HUDEP-2 (cell line): ENCODE data around the gene C5.
A peak's percentile ranks its signal among the peaks of the same experiment; 100 is the strongest.

Experiments
- DNase-seq, 76 experiments: peaks; one replicate each; lab custom pipeline; 2025; ENCODE audit not compliant: unreplicated experiment in 76 of 76; lab: John Stamatoyannopoulos, UW

Gene C5

GRCh38 chr9:120928015-120928482, 122.0 kb downstream of the C5 start:
- DNase-seq, result no peak

GRCh38 chr9:120927269-120928014, 122.6 kb downstream of the C5 start:
- no peak for DNase-seq

- no peak for DNase-seq
Observed at GRCh38 chr9:120926397-120926928, 123.6 kb downstream of the C5 start, which contains the start of gene TRAF1. Gene TRAF1, minus strand, starts transcription at chr9:120926796. Its CDS starts 721 bp downstream, at chr9:120926075.

GRCh38 chr9:120925535-120926396, 124.3 kb downstream of the C5 start:
- peak in 2 of 76 experiments; percentile 5 to 29 for DNase-seq

GRCh38 chr9:120924698-120925534, 125.2 kb downstream of the C5 start:
- no peak for DNase-seq

- no peak for DNase-seq
Observed at GRCh38 chr9:120923620-120924328, 126.3 kb downstream of the C5 start.

- DNase-seq, result no peak
Observed at GRCh38 chr9:120922404-120923195, 127.5 kb downstream of the C5 start.

- no peak for DNase-seq
Observed at GRCh38 chr9:120921661-120922181, 128.4 kb downstream of the C5 start.

- no peak for DNase-seq
Observed at GRCh38 chr9:120920806-120921178, 129.3 kb downstream of the C5 start.

- DNase-seq, result no peak
Observed at GRCh38 chr9:120919843-120920805, 130.0 kb downstream of the C5 start.

GRCh38 chr9:120918931-120919842, 130.9 kb downstream of the C5 start:
- no peak for DNase-seq

- DNase-seq, result no peak
Observed at GRCh38 chr9:120917929-120918762, 131.9 kb downstream of the C5 start.

- no peak for DNase-seq
Observed at GRCh38 chr9:120916991-120917880, 132.8 kb downstream of the C5 start.

- no peak for DNase-seq
Observed at GRCh38 chr9:120916588-120916987, 133.5 kb downstream of the C5 start.
